ENCODE data around the gene KRCC1.

The KRCC1 gene
- total RNA-seq = 9.2 to 29.8 (median 20.4) reads per million in 18 experiments

- DNase-seq = peak; percentile 98 to 99
Measured at GRCh38 chr2:88055371-88056128, at the start of gene KRCC1. KRCC1 (minus strand) TSS chr2:88055783; CDS start chr2:88028563, 27,220 bp downstream.

DNA sequence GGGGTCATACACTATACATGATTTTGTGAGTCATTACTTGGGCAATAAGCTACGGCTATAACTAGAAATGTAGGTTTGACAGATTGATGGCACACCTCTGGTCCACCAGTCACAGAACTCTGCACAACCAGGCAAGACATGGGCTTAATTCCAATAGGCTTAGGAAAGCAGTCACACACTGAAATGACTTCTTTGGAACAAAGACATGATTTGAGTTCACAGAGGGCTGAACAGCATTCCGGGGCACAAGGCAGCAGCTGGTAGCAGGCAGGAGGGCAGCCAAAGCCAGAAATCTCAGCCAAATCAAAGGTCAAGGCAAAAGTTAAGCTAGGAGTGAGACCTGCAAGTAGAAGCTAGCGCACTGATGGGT lies 44.9 kb upstream of the KRCC1 start:
- DNase-seq = no peak

- DNase-seq = peak in 1 of 2 donors; percentile 33
Measured at GRCh38 chr2:88099798-88100488, 44.4 kb upstream of the KRCC1 start.

- DNase-seq = no peak
Measured at GRCh38 chr2:88098558-88098900, 42.9 kb upstream of the KRCC1 start.

- DNase-seq = no peak
Measured at GRCh38 chr2:88097891-88098557, 42.4 kb upstream of the KRCC1 start.

- no peak for DNase-seq
Measured at GRCh38 chr2:88097192-88097591, 41.6 kb upstream of the KRCC1 start.

DNA sequence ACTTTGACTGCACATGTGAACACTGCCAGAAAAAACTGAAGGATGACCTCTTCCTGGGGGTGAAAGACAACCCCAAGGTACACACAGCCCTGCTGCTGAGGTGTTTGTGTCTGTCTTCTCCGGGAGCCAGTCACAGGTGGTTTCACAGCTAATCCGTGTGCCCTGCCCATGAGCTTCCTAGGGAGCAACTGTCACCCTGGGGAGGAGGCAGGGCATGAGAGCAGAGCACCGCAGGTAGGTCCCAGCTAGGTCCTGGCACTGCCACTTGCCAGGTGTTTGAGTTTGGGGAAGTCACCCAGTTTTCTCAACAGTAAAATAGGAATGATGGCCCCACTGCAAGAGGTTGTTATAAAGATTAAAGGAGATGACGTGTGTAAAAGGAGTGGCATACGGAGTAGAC lies 41.1 kb upstream of the KRCC1 start:
- no peak for DNase-seq

DNA sequence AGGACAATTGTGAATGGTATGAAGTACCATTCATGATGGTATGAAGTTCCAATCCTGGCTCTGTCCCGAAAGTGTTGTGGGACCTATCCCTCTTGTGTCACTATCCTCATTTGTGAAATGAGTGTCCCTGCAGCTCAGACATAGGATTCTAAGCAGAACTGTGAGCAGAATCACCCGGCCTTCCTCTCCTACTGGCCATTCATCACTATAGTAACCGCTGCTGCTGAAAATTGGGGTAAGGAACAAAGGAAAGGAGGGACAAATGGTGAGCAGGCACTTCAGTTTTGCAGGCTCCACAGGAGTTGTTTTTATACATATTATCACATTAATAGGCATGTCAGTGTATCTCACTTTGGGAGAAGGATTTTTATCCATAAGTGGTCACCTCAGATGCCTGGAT lies 39.4 kb upstream of the KRCC1 start:
- DNase-seq = no peak

- DNase-seq = no peak
Measured at GRCh38 chr2:88092773-88093172, 37.2 kb upstream of the KRCC1 start.

GRCh38 chr2:88091943-88092342 lies 36.4 kb upstream of the KRCC1 start:
- DNase-seq = peak in 1 of 2 donors; percentile 16

DNA sequence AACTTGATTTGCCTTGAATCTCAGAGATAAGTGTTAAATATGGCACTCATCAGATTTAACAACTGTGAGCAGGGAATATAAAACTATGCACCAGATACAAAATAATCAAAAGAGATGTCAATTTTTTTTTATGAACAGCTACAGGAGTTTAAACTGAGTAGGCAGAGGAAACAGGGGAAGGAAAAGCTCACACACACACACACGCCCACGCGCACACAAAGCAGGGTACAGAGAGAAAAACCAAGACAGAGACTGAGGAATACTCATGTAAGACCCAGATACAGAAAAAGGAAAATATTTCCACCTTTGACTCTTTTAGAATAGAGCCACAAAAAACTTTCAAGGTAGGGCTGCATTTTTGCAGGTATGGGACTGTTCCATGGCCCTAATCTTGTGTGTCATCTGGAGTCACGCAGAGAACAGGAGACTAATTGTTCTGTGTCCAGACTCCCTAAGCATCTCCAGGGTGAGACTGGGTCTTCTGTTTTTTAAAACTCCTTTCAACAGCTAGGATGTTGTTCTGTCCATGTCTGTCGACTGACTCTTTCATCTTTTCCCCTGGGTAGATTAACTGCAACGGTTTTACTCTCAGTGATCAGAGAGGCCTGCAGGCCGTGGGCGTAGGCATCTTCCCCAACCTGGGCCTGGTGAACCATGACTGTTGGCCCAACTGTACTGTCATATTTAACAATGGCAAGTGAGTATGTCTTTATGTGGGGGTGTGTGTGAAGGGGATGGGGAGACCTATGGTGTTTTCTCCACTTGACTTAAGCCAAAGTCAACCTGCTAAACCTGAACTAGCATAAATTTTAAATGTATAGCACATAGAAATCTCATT lies 35.1 kb upstream of the KRCC1 start:
- DNase-seq = peak in 1 of 2 donors; percentile 60

DNA sequence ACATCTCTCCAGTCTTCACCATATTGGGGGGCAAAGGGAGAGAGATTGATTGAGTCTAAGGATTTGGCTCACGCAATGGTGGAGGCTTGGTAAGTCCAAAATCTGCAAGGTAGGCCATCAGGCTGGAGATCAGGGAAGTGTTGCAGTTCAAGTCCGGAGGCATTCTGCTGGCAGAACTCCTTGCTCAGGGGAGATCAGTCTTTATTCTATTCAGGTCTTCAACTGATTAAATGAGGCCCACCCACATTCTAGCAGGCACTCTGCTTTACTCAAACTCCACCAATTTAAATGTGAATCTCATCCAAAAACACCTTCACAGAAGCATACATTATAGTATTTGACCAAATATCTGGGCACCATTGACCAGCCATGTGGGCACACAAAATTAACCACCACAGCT lies 33.4 kb upstream of the KRCC1 start:
- no peak for DNase-seq

GRCh38 chr2:88087763-88088162 lies 32.2 kb upstream of the KRCC1 start:
- no peak for DNase-seq

- DNase-seq = no peak
Measured at GRCh38 chr2:88087073-88087472, 31.5 kb upstream of the KRCC1 start.

GRCh38 chr2:88086401-88086800 lies 30.8 kb upstream of the KRCC1 start:
- no peak for DNase-seq

- DNase-seq = no peak
Measured at GRCh38 chr2:88085602-88086001, 30.0 kb upstream of the KRCC1 start.

DNA sequence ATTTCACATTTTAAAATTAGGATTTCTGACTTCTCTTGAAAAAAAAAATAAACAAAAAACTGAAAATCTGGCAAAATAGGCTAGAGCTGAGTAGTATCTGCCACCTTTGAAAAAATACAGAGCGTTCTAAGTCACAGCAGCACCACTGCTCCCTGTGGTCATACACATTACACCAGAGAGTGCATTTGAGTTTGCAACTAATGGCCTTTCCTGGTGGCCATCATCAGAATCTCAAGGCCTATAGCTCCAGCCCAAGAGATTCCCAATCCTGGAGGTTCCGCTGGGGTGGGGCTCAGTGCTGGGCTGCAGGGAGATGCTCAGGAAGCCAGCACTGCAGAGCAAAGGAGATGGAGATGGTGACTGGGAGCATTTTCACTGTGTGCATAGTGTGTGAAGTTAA lies 29.5 kb upstream of the KRCC1 start:
- DNase-seq = no peak

DNA sequence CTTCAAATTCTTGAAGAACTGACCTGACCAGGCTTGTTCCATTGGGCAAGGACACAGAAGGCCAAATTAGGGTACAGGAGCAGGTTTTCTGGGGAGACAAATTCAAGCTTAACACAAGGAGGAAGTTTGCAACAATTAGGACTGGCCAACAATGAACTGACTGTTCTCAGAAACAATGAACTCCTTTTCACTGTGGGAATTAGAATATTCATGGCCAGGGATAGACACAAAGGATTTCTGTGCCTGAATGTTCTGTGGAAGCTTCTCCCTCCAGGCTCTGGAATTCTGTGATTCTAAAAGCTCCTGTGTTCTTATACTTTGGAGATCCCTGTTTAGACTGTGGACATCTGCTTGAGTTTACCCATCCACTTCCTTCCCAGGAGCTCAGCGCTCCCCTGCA lies 27.2 kb upstream of the KRCC1 start:
- no peak for DNase-seq

- DNase-seq = no peak
Measured at GRCh38 chr2:88081924-88082608, 26.5 kb upstream of the KRCC1 start.

- DNase-seq = no peak
Measured at GRCh38 chr2:88080545-88080944, 25.0 kb upstream of the KRCC1 start.

- DNase-seq = no peak
Measured at GRCh38 chr2:88078643-88079172, 23.1 kb upstream of the KRCC1 start.

GRCh38 chr2:88077080-88077479 lies 21.5 kb upstream of the KRCC1 start:
- DNase-seq = no peak

All from inflammatory macrophage (primary cell).